CD4-positive, alpha-beta T cell (primary cell): ENCODE measurements around the gene ERC2. TPM values are rescaled to one million over a fixed set of nuclear protein-coding genes. Genes with fewer than 3 reads are reported as not detected.

Source experiments
- ATAC-seq: fragments of 200-7000 bp; cut with Tn5 transposase; one replicate; pipeline ENCODE4 v1.10.0; 2022; ENCODE audit warnings: mild to moderate bottlenecking; ENCODE audit not compliant: poor library complexity
- CTCF ChIA-PET: fragments of 350-600 bp; sonication (Branson Sonifier 250); formaldehyde crosslinking; loops from one replicate; lab custom pipeline; 2021; ENCODE audit warnings: antibody characterized with exemption, inconsistent platforms; lab: Charles Lee
- POLR2A ChIA-PET: fragments of 350-600 bp; sonication (Branson Sonifier 250); formaldehyde crosslinking; loops from one replicate; lab custom pipeline; 2021; ENCODE audit warnings: antibody characterized with exemption, inconsistent platforms; lab: Charles Lee
- DNase-seq, 14 experiments: peaks; one replicate each; pipeline ENCODE4 v3.0.0-alpha.2; 2013 to 2020; ENCODE audit warnings: mixed read lengths in 2 of 14
- H3K27ac ChIP-seq, 2 donors: one replicate each; pipeline versions ENCODE4 v1.5.1 to v1.7.0; 2013; ENCODE audit warnings: low read length in 2 of 2, low read depth in 1 of 2, mild to moderate bottlenecking in 1 of 2
- H3K27me3 ChIP-seq, 2 experiments: 1 replicate in 1 of 2; 2 replicates in 1 of 2; pipeline versions ENCODE4 v1.6.1 to v1.7.0; 2013; ENCODE audit warnings: low read length in 2 of 2, control low read depth in 1 of 2, mild to moderate bottlenecking in 1 of 2, moderate library complexity in 1 of 2; ENCODE audit not compliant: insufficient read depth in 2 of 2, control insufficient read depth in 1 of 2
- H3K36me3 ChIP-seq: one replicate; pipeline ENCODE4 v1.6.1; 2013; ENCODE audit warnings: low read length, control low read depth; ENCODE audit not compliant: insufficient read depth
- H3K4me1 ChIP-seq: one replicate; pipeline ENCODE4 v1.6.1; 2013; ENCODE audit warnings: low read length, control low read depth; ENCODE audit not compliant: insufficient read depth
- H3K4me3 ChIP-seq: one replicate; pipeline ENCODE4 v1.5.1; 2013; ENCODE audit warnings: mild to moderate bottlenecking, low read length, moderate library complexity
- H3K9me3 ChIP-seq, 2 experiments: 1 replicate in 1 of 2; 2 replicates in 1 of 2; pipeline versions ENCODE4 v1.6.1 to v1.7.0; 2013; ENCODE audit warnings: low read length in 2 of 2, mild to moderate bottlenecking in 2 of 2, control low read depth in 1 of 2, moderate library complexity in 1 of 2; ENCODE audit not compliant: control insufficient read depth in 1 of 2, insufficient read depth in 1 of 2
- H3K27ac Mint-ChIP-seq: one replicate; pipeline ENCODE4 v1.8.0; 2020; ENCODE audit warnings: mixed read lengths
- H3K27me3 Mint-ChIP-seq: one replicate; pipeline ENCODE4 v1.8.0; 2021; ENCODE audit warnings: mixed read lengths
- H3K36me3 Mint-ChIP-seq: one replicate; pipeline ENCODE4 v1.8.0; 2021; ENCODE audit warnings: low read depth, mixed read lengths
- H3K4me1 Mint-ChIP-seq: one replicate; pipeline ENCODE4 v1.8.0; 2021; ENCODE audit warnings: low read depth, mixed read lengths
- H3K4me3 Mint-ChIP-seq: one replicate; pipeline ENCODE4 v1.8.0; 2020; ENCODE audit warnings: mild to moderate bottlenecking, mixed read lengths
- H3K9me3 Mint-ChIP-seq: one replicate; pipeline ENCODE4 v1.8.0; 2020; ENCODE audit warnings: mixed read lengths
- CTCF ChIP-seq: fragments of 200-600 bp; IDR thresholded peaks from one replicate; pipeline ENCODE4 v1.8.0; 2022; ENCODE audit warnings: antibody characterized with exemption, mild to moderate bottlenecking
- intact Hi-C, 2 experiments: fragments of 100-400 bp; cut with DNase I in 1 of 2; cut with micrococcal nuclease in 1 of 2; formaldehyde crosslinking; loops; one replicate each; pipeline versions ENCODE4 v1.15.1 to v1.9.0; 2023 to 2025; cut with DNase I, micrococcal nuclease
- total RNA-seq, 174 experiments: library from RNA in 2 of 174; stranded (reverse) in 2 of 174; gene quantifications; one replicate each; pipeline ENCODE4 v1.2.3 and lab custom pipeline; 2021 to 2026

Gene ERC2
- total RNA-seq, 2 experiments from 2014 or later, result not detected

- CTCF ChIA-PET, result no interaction called here
- intact Hi-C loops, result no loop called here
- POLR2A ChIA-PET, result no interaction called here
- Histone ChIP-seq H3K4me1 (no peaks in the 10 kb centered on the region), H3K4me3 (no peak overlapping the region), H3K27ac (no peak overlapping the region), H3K36me3 (no peaks in the 10 kb centered on the region), H3K9me3 (no peaks in the 10 kb centered on the region), H3K27me3 (peaks cover 4 to 6% of the 10 kb centered on the region in 2 experiments)
- DNase-seq (no peak), ATAC-seq (no peak)
- no peak for TF ChIP-seq CTCF
- H3K9me3 Mint-ChIP-seq, result no peaks in the 10 kb centered on the region
- no peaks in the 10 kb centered on the region for H3K4me1 Mint-ChIP-seq
- peaks cover 29% of the 10 kb centered on the region for H3K27me3 Mint-ChIP-seq
- H3K36me3 Mint-ChIP-seq, result no peaks in the 10 kb centered on the region
- no peak overlapping the region for H3K27ac Mint-ChIP-seq
- H3K4me3 Mint-ChIP-seq, result no peak overlapping the region
Measured at GRCh38 chr3:56415652-56416051, 52.6 kb downstream of the ERC2 start.

- Mint-ChIP-seq H3K9me3 (no peaks in the 10 kb centered on the region), H3K27me3 (peaks cover 31% of the 10 kb centered on the region), H3K4me1 (no peaks in the 10 kb centered on the region), H3K4me3 (no peak overlapping the region), H3K36me3 (no peaks in the 10 kb centered on the region), H3K27ac (no peak overlapping the region)
- Histone ChIP-seq H3K4me1 (no peaks in the 10 kb centered on the region), H3K36me3 (no peaks in the 10 kb centered on the region), H3K27ac (no peak overlapping the region), H3K9me3 (no peaks in the 10 kb centered on the region), H3K27me3 (peaks cover 4 to 6% of the 10 kb centered on the region in 2 experiments), H3K4me3 (no peak overlapping the region)
- no peak for TF ChIP-seq CTCF
- POLR2A ChIA-PET, result no interaction called here
- CTCF ChIA-PET, result no interaction called here
- DNase-seq, result no peak
- ATAC-seq, result no peak
- intact Hi-C loops, result no loop called here
Measured at GRCh38 chr3:56413911-56414310, 54.4 kb downstream of the ERC2 start.

DNA sequence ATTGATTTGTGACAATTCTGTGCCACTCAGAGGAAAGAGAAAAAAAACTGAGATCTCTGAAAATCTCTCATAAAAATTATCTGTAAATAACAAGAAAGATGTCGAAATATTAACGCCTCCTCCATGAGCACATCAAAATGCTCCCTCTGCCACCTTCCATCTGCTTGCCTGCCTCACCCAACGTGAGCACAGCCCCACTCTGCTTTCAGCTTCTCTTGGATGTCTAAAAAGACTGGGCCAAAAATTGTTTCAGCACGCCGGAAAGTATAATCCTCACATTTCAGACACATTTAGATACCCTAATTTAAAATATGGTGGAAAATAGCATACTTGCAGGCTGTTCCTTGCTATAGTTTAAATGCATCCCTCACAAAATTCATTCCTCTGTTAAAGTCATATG lies 57.1 kb downstream of the ERC2 start:
- H3K4me3 Mint-ChIP-seq, result no peak overlapping the region
- Histone ChIP-seq H3K4me3 (no peak overlapping the region), H3K4me1 (no peaks in the 10 kb centered on the region), H3K27me3 (peaks cover 6 to 11% of the 10 kb centered on the region in 2 experiments), H3K9me3 (no peaks in the 10 kb centered on the region), H3K36me3 (no peaks in the 10 kb centered on the region), H3K27ac (no peak overlapping the region)
- no peaks in the 10 kb centered on the region for H3K36me3 Mint-ChIP-seq
- intact Hi-C loops, result no loop called here
- TF ChIP-seq CTCF, result no peak
- ChIA-PET POLR2A (no interaction called here), CTCF (no interaction called here)
- H3K27me3 Mint-ChIP-seq, result peaks cover 37% of the 10 kb centered on the region
- H3K4me1 Mint-ChIP-seq, result no peaks in the 10 kb centered on the region
- H3K27ac Mint-ChIP-seq, result no peak overlapping the region
- DNase-seq (no peak), ATAC-seq (no peak)
- H3K9me3 Mint-ChIP-seq, result no peaks in the 10 kb centered on the region
